OCI-LY1 (cell line): ENCODE results near the gene CPA4.
A peak's percentile ranks its signal among the peaks of the same experiment; 100 is the strongest.

Experiments used
- H2AFZ ChIP-seq: fragments of 200-600 bp; sonication (generic), shearing (Covaris generic); 2 replicates; pipeline ENCODE4 v1.6.0; 2014; ENCODE audit warnings: antibody characterized with exemption, mild to moderate bottlenecking, low read length
- H3F3A ChIP-seq: fragments of 200-600 bp; sonication (generic), shearing (Covaris generic); 2 replicates; pipeline ENCODE4 v1.6.0; 2014; ENCODE audit warnings: mild to moderate bottlenecking, antibody characterized with exemption, low read length, moderate library complexity; ENCODE audit not compliant: insufficient read depth
- H3K27ac ChIP-seq: fragments of 200-600 bp; sonication (generic); 2 replicates; pipeline ENCODE4 v1.5.1; 2014; ENCODE audit warnings: low read length, mixed run types, mild to moderate bottlenecking, low read depth; ENCODE audit not compliant: poor library complexity, severe bottlenecking
- H3K27me3 ChIP-seq: fragments of 200-600 bp; sonication (generic); 2 replicates; pipeline ENCODE4 v1.6.0; 2014; ENCODE audit warnings: antibody characterized with exemption, mild to moderate bottlenecking, low read length, moderate library complexity; ENCODE audit not compliant: insufficient read depth
- H3K36me3 ChIP-seq: fragments of 200-600 bp; sonication (generic); 2 replicates; pipeline ENCODE4 v1.6.1; 2014; ENCODE audit warnings: mild to moderate bottlenecking, antibody characterized with exemption, low read length, moderate library complexity, mixed read lengths; ENCODE audit not compliant: insufficient read depth
- H3K4me1 ChIP-seq: fragments of 200-600 bp; sonication (generic); 2 replicates; pipeline ENCODE4 v1.5.1; 2014; ENCODE audit warnings: mild to moderate bottlenecking, low read length, moderate library complexity; ENCODE audit not compliant: insufficient read depth, severe bottlenecking
- H3K4me2 ChIP-seq: fragments of 200-600 bp; sonication (generic), shearing (Covaris generic); 2 replicates; pipeline ENCODE4 v1.6.1; 2014; ENCODE audit warnings: low read length
- H3K4me3 ChIP-seq: fragments of 200-600 bp; sonication (generic); 2 replicates; pipeline ENCODE4 v1.5.1; 2014; ENCODE audit warnings: low read length, low read depth, mild to moderate bottlenecking, mixed read lengths; ENCODE audit not compliant: poor library complexity, severe bottlenecking
- H3K79me2 ChIP-seq: fragments of 200-600 bp; shearing (Covaris generic); 2 replicates; pipeline ENCODE4 v1.6.1; 2016; ENCODE audit warnings: mixed run types, low read length, mixed read lengths; ENCODE audit not compliant: insufficient read depth
- H3K9ac ChIP-seq: fragments of 200-600 bp; sonication (generic), shearing (Covaris generic); 2 replicates; pipeline ENCODE4 v1.6.1; 2014; ENCODE audit warnings: mild to moderate bottlenecking, low read length, mixed read lengths
- H3K9me2 ChIP-seq: fragments of 200-600 bp; sonication (generic), shearing (Covaris generic); 2 replicates; pipeline ENCODE4 v1.6.1; 2014; ENCODE audit warnings: low read depth, mild to moderate bottlenecking, low read length, mixed read lengths
- H3K9me3 ChIP-seq: fragments of 200-600 bp; shearing (Covaris generic); 2 replicates; pipeline ENCODE4 v1.6.1; 2014; ENCODE audit warnings: low read length, mixed read lengths
- H4K20me1 ChIP-seq: fragments of 200-600 bp; sonication (generic), shearing (Covaris generic); 2 replicates; pipeline ENCODE4 v1.6.0; 2016; ENCODE audit warnings: mild to moderate bottlenecking, low read length; ENCODE audit not compliant: insufficient read depth
- EZH2 ChIP-seq: fragments of 200-600 bp; sonication (generic), shearing (Covaris generic); IDR thresholded peaks from 2 replicates; pipeline ENCODE4 v1.8.0; 2017; ENCODE audit warnings: borderline replicate concordance, mixed run types, mild to moderate bottlenecking, antibody characterized with exemption, low read length, moderate library complexity, mixed read lengths
- TF ChIP-seq, protein P1 (sequence below): fragments of 200-600 bp; sonication (generic), shearing (Covaris generic); IDR thresholded peaks from 2 replicates; pipeline ENCODE4 v1.5.1; 2017; ENCODE audit warnings: mild to moderate bottlenecking, antibody characterized with exemption, low read length, moderate library complexity, mixed read lengths

Gene CPA4

DNA sequence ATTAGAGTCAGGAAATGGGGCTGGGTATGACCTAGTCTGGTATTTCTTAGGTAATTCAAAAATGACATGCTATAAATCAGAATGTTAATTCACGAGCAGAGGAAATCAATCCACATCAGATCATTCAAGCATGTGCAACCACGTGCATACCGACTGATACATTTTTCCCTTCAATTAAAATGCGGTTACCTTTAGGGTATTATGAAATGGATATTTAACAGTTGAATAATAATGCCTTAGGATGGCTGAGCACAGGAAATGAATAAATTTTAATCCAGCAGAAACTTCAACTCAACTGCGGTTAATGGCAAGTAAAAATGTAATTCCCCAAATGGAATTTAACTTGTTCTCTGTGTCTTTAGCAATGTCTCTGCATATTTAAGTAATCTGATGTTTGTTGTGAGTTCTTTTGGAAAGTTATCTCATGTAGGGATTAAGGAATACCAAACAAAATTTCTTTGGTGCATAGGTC is 17.1 kb upstream of the CPA4 start:
- H3K36me3 ChIP-seq: no peaks in the 10 kb centered on the region
- no peaks in the 10 kb centered on the region for H3F3A ChIP-seq
- peaks cover 4% of the 10 kb centered on the region; the same call in 1 of the 2 replicates for H3K27me3 ChIP-seq
- H3K9me2 ChIP-seq: no peaks in the 10 kb centered on the region
- H3K4me2 ChIP-seq: no peak overlapping the region
- TF ChIP-seq, protein P1, sequence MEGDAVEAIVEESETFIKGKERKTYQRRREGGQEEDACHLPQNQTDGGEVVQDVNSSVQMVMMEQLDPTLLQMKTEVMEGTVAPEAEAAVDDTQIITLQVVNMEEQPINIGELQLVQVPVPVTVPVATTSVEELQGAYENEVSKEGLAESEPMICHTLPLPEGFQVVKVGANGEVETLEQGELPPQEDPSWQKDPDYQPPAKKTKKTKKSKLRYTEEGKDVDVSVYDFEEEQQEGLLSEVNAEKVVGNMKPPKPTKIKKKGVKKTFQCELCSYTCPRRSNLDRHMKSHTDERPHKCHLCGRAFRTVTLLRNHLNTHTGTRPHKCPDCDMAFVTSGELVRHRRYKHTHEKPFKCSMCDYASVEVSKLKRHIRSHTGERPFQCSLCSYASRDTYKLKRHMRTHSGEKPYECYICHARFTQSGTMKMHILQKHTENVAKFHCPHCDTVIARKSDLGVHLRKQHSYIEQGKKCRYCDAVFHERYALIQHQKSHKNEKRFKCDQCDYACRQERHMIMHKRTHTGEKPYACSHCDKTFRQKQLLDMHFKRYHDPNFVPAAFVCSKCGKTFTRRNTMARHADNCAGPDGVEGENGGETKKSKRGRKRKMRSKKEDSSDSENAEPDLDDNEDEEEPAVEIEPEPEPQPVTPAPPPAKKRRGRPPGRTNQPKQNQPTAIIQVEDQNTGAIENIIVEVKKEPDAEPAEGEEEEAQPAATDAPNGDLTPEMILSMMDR: no peak
- TF ChIP-seq EZH2: no peak
- no peaks in the 10 kb centered on the region for H3K4me1 ChIP-seq
- no peaks in the 10 kb centered on the region for H3K79me2 ChIP-seq
- no peak overlapping the region for H2AFZ ChIP-seq
- no peaks in the 10 kb centered on the region for H3K9me3 ChIP-seq
- no peak overlapping the region for H3K27ac ChIP-seq
- no peaks in the 10 kb centered on the region for H4K20me1 ChIP-seq
- H3K9ac ChIP-seq: no peak overlapping the region
- H3K4me3 ChIP-seq: no peak overlapping the region

DNA sequence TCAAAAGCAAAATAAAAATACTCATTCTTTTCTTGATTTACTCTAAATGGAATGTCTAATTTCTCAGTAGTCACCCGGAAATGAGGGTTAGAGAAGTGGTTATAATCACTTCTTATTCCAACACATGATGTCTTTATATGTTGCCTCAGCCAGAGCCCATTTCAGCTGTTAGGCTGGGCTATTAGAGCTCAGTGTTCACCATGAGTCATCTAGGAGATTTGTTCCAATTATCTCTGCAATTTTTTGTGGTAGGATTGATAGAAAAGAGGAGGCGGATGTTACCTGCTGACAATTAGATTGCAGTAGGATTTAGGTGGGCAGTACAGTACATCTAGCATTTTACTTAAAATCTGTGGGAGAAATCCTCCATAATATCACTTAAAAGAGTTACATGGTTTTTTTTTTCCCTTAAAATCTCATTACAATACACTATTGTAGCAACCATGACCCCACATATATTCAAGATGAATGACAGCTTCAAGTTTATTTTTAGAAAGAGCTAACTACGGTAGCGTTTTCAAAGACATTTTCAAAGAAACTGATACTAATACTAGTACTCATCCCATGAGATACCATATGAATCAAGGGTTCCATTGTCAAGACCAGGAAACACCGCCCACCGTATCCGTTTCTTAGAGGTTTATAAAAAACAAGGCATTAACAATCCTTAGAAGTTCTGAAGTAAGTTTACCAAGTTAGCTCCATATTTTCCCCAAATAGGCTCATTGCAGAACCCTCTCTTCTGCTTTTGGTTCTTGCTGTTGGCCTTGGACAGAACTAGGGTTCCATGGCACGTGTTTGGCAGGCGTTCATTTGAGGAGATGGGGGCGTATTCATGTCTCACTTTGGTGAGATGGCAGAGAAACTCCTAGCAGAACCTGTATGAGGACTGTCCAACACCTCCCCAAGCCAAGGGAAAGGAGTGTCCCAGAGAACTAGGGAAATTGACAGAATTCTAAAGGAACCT is 15.9 kb upstream of the CPA4 start:
- Histone ChIP-seq H2AFZ (no peak overlapping the region), H3F3A (no peaks in the 10 kb centered on the region), H3K9ac (no peak overlapping the region), H3K9me3 (no peaks in the 10 kb centered on the region), H3K79me2 (no peaks in the 10 kb centered on the region), H3K4me3 (no peak overlapping the region), H3K36me3 (no peaks in the 10 kb centered on the region), H3K4me2 (no peak overlapping the region), H3K27me3 (peaks cover 14% of the 10 kb centered on the region; the same call in 1 of the 2 replicates), H3K4me1 (no peaks in the 10 kb centered on the region), H3K9me2 (no peaks in the 10 kb centered on the region), H4K20me1 (no peaks in the 10 kb centered on the region), H3K27ac (no peak overlapping the region)
- TF ChIP-seq EZH2: no peak
- TF ChIP-seq, protein P1: no peak

DNA sequence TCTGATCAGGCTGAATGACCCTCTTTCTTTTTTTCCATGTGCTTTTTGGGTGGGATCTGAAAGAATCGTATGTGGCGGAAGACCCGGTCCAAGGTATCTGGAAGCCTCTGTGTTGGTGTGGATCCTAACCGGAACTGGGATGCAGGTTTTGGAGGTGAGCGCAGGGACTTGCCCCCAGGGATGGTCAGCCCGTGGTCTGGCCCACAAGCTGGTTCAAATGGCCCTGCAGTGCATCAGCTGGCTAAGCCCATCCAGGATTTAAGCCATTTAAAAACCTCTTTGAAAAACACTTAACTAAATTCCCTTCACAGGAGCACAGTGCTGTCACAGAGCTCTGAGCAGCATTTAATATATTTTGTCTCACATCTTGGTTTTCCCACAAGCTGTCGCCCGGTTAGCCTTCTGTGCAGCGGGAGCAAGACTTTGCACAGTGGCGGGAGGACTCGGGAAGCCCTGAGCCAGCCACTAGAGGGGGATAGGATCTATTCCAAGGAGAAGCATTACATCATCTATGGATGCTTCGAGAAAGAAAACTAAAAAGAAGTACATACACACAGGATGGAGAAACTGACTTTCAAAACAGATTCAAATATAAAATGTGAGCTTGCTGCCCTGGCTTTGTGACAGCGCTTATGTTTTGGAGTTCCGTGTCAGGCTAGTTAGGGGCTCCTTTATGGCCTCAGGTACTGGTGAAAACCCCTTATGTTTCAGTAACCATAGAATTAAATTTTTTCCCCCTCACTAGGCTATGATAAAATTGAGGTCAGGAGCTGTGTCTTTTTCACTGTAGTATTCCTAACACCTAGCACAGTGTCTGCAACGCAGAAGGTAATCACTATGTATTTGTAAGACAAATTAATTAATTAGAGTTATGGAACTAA is 15.0 kb upstream of the CPA4 start:
- Histone ChIP-seq H3K4me2 (no peak overlapping the region), H3K9me3 (no peaks in the 10 kb centered on the region), H3K9ac (no peak overlapping the region), H3K27me3 (peaks cover 14% of the 10 kb centered on the region; the same call in 1 of the 2 replicates), H3K9me2 (no peaks in the 10 kb centered on the region), H3F3A (no peaks in the 10 kb centered on the region), H3K4me1 (no peaks in the 10 kb centered on the region), H3K27ac (no peak overlapping the region), H3K79me2 (no peaks in the 10 kb centered on the region), H2AFZ (no peak overlapping the region), H3K4me3 (no peak overlapping the region), H3K36me3 (no peaks in the 10 kb centered on the region), H4K20me1 (no peaks in the 10 kb centered on the region)
- TF ChIP-seq EZH2: no peak
- TF ChIP-seq, protein P1: peak; percentile 20; the same call in 1 of the 2 replicates
